Panc1 (cell line): ENCODE results near the gene SLC36A3. TPM values are rescaled to one million over a fixed set of nuclear protein-coding genes. Genes with fewer than 3 reads are reported as not detected.

Source experiments
- ATAC-seq: fragments of 200-7000 bp; cut with Tn5 transposase; 2 replicates; pipeline ENCODE4 v1.9.1; 2020; ENCODE audit warnings: mild to moderate bottlenecking, moderate library complexity
- BruUV-seq: library from RNA; stranded (reverse); fragments of 400-500 nt; replicated peaks from 2 replicates; lab custom pipeline; 2021; lab: Mats Ljungman, UMichigan
- CTCF ChIA-PET: fragments of 300-600 bp; sonication (Branson Sonifier 250); formaldehyde crosslinking; loops from one replicate; lab custom pipeline; 2022; ENCODE audit warnings: antibody characterized with exemption; lab: Charles Lee
- POLR2A ChIA-PET: fragments of 300-600 bp; sonication (Branson Sonifier 250); formaldehyde crosslinking; loops from one replicate; lab custom pipeline; 2022; ENCODE audit warnings: antibody characterized with exemption; lab: Charles Lee
- DNase-seq: peaks from one replicate; pipeline ENCODE4 v3.0.0-alpha.2; 2010; ENCODE audit warnings: low read depth, low spot score
- H3K27ac ChIP-seq: 2 replicates; pipeline ENCODE4 v1.5.1; 2011; ENCODE audit warnings: mild to moderate bottlenecking, low read length, inconsistent platforms
- H3K27me3 ChIP-seq: fragments of 200-500 bp; sonication (Bioruptor generic); 2 replicates; pipeline ENCODE4 v1.6.0; 2014; ENCODE audit warnings: low read length, inconsistent platforms; ENCODE audit not compliant: control insufficient read depth, insufficient read depth
- H3K36me3 ChIP-seq: fragments of 200-500 bp; sonication (Bioruptor generic); 2 replicates; pipeline ENCODE4 v1.5.1; 2014; ENCODE audit warnings: inconsistent platforms, mild to moderate bottlenecking, low read length, moderate library complexity; ENCODE audit not compliant: control insufficient read depth, insufficient read depth
- H3K4me1 ChIP-seq: 2 replicates; pipeline ENCODE4 v1.5.1; 2011; ENCODE audit warnings: inconsistent platforms, mild to moderate bottlenecking, low read length, moderate library complexity; ENCODE audit not compliant: control insufficient read depth, insufficient read depth
- H3K4me3 ChIP-seq, 2 experiments: 2 replicates each; pipeline ENCODE4 v1.5.1; 2011 to 2012; ENCODE audit warnings: low read depth in 2 of 2, low read length in 2 of 2, mild to moderate bottlenecking in 2 of 2, inconsistent platforms in 1 of 2, moderate library complexity in 1 of 2
- H3K9me3 ChIP-seq: fragments of 200-500 bp; sonication (Bioruptor generic); 2 replicates; pipeline ENCODE4 v1.5.1; 2014; ENCODE audit warnings: low read depth, mild to moderate bottlenecking, inconsistent platforms, low read length, moderate library complexity; ENCODE audit not compliant: control insufficient read depth, insufficient read depth
- POLR2AphosphoS5 ChIP-seq: IDR thresholded peaks from 2 replicates; pipeline ENCODE4 v1.6.1; 2012; ENCODE audit warnings: mild to moderate bottlenecking, low read depth, low read length, moderate library complexity
- SIN3A ChIP-seq: IDR thresholded peaks from 2 replicates; pipeline ENCODE4 v1.6.1; 2012; ENCODE audit warnings: low read depth, mild to moderate bottlenecking, low read length, moderate library complexity, borderline replicate concordance; ENCODE audit not compliant: insufficient read depth
- TCF7L2 ChIP-seq: IDR thresholded peaks from 2 replicates; pipeline ENCODE4 v1.6.1; 2011; ENCODE audit warnings: mild to moderate bottlenecking, low read depth, low read length, inconsistent platforms
- in situ Hi-C: cut with HindIII; loops from 2 replicates; pipeline ENCODE4 v1.10.0; 2016; ENCODE audit warnings: low sequenced_read_pairs, low pct_unique_long_range_greater_than_20kb
- intact Hi-C: fragments of 100-400 bp; cut with micrococcal nuclease; formaldehyde crosslinking; loops from one replicate; pipeline ENCODE4 v1.10.0; 2022; ENCODE audit not compliant: unreplicated experiment
- total RNA-seq: library from RNA; stranded (reverse); gene quantifications from one replicate; pipeline ENCODE4 v1.2.1, GENCODE V29; 2021; ENCODE audit not compliant: unreplicated experiment
- TF ChIP-seq, protein P1 (sequence below): fragments of 450-650 bp; IDR thresholded peaks from 2 replicates; pipeline ENCODE4 v1.5.1; 2017; ENCODE audit warnings: mild to moderate bottlenecking
- TF ChIP-seq, protein P2 (sequence below), 2 experiments: IDR thresholded peaks; 2 replicates each; pipeline ENCODE4 v1.6.1; 2011 to 2012; ENCODE audit warnings: low read depth in 2 of 2, control low read depth in 1 of 2, low read length in 1 of 2, mild to moderate bottlenecking in 1 of 2, moderate library complexity in 1 of 2; ENCODE audit not compliant: insufficient read depth in 1 of 2

Gene SLC36A3
- total RNA-seq, 1 experiment from 2014 or later = not detected

- DNase-seq (no peak), ATAC-seq (no peak)
- CTCF ChIA-PET = interaction anchor here (0.7 kb wide), 1 partner anchor 14 kb away, joined by 3 read pairs; no protein-coding TSS in a partner anchor
- in situ Hi-C loops (no loop called here), intact Hi-C loops (no loop called here)
- no peaks in the 10 kb centered on the region for H3K27me3 ChIP-seq
- H3K4me3 ChIP-seq = peak overlapping the region; percentile 92 to 96
- no TSS peak for BruUV-seq
- POLR2A ChIA-PET = no interaction called here
- no peaks in the 10 kb centered on the region; the same call in 1 of the 2 replicates for H3K36me3 ChIP-seq
- peaks cover 10% of the 10 kb centered on the region; the same call in 1 of the 2 replicates for H3K4me1 ChIP-seq
- TF ChIP-seq POLR2AphosphoS5 (no peak), TCF7L2 (no peak), SIN3A (no peak)
- TF ChIP-seq, protein P1, sequence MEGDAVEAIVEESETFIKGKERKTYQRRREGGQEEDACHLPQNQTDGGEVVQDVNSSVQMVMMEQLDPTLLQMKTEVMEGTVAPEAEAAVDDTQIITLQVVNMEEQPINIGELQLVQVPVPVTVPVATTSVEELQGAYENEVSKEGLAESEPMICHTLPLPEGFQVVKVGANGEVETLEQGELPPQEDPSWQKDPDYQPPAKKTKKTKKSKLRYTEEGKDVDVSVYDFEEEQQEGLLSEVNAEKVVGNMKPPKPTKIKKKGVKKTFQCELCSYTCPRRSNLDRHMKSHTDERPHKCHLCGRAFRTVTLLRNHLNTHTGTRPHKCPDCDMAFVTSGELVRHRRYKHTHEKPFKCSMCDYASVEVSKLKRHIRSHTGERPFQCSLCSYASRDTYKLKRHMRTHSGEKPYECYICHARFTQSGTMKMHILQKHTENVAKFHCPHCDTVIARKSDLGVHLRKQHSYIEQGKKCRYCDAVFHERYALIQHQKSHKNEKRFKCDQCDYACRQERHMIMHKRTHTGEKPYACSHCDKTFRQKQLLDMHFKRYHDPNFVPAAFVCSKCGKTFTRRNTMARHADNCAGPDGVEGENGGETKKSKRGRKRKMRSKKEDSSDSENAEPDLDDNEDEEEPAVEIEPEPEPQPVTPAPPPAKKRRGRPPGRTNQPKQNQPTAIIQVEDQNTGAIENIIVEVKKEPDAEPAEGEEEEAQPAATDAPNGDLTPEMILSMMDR = no peak
- TF ChIP-seq, protein P2, sequence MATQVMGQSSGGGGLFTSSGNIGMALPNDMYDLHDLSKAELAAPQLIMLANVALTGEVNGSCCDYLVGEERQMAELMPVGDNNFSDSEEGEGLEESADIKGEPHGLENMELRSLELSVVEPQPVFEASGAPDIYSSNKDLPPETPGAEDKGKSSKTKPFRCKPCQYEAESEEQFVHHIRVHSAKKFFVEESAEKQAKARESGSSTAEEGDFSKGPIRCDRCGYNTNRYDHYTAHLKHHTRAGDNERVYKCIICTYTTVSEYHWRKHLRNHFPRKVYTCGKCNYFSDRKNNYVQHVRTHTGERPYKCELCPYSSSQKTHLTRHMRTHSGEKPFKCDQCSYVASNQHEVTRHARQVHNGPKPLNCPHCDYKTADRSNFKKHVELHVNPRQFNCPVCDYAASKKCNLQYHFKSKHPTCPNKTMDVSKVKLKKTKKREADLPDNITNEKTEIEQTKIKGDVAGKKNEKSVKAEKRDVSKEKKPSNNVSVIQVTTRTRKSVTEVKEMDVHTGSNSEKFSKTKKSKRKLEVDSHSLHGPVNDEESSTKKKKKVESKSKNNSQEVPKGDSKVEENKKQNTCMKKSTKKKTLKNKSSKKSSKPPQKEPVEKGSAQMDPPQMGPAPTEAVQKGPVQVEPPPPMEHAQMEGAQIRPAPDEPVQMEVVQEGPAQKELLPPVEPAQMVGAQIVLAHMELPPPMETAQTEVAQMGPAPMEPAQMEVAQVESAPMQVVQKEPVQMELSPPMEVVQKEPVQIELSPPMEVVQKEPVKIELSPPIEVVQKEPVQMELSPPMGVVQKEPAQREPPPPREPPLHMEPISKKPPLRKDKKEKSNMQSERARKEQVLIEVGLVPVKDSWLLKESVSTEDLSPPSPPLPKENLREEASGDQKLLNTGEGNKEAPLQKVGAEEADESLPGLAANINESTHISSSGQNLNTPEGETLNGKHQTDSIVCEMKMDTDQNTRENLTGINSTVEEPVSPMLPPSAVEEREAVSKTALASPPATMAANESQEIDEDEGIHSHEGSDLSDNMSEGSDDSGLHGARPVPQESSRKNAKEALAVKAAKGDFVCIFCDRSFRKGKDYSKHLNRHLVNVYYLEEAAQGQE (IDR thresholded peaks at IDR 0.05; ENCODE audit: insufficient read depth in 1 of 2, low read depth in 2 of 2, low read length in 1 of 2) = no peak
- H3K9me3 ChIP-seq = no peaks in the 10 kb centered on the region
- peak overlapping the region; percentile 88 for H3K27ac ChIP-seq
These were observed 50.0 kb downstream of the SLC36A3 start for GRCh38 chr5:151253605-151253950.

GRCh38 chr5:151252762-151253604 is 50.6 kb downstream of the SLC36A3 start, which contains the start of gene GM2A:
GM2A (plus strand) TSS chr5:151253185; CDS start chr5:151253217, 32 bp downstream.
- H3K4me3 ChIP-seq = peak within 1 kb of the TSS; percentile 92 to 96
- H3K9me3 ChIP-seq = no peaks in the 10 kb centered on the region
- intact Hi-C loops (no loop called here), in situ Hi-C loops (no loop called here)
- TF ChIP-seq TCF7L2 (peak; percentile 74; the same call in 1 of the 2 replicates), POLR2AphosphoS5 (no peak), SIN3A (0 out of 2 replicates have a peak, but pooled peaks have one; percentile 43)
- TF ChIP-seq, protein P2 (IDR thresholded peaks at IDR 0.05; ENCODE audit: insufficient read depth in 1 of 2, low read depth in 2 of 2, low read length in 1 of 2) = no peak
- ChIA-PET POLR2A (interaction anchor here (0.6 to 0.7 kb wide), 6 partner anchors 86 to 397 kb away, joined by 4 to 10 read pairs (median 8); partner anchors contain the start of gene ANXA6), CTCF (interaction anchor here (0.5 to 1.4 kb wide), 10 partner anchors 14 to 1293 kb away, joined by 3 to 11 read pairs (median 4); partner anchors contain the start of gene SLC26A2)
- no peaks in the 10 kb centered on the region; the same call in 1 of the 2 replicates for H3K36me3 ChIP-seq
- ATAC-seq (peak; percentile 97), DNase-seq (peak; percentile 95)
- H3K4me1 ChIP-seq = peaks cover 10% of the 10 kb centered on the region; the same call in 1 of the 2 replicates
- no peaks in the 10 kb centered on the region for H3K27me3 ChIP-seq
- peak within 1 kb of the TSS; percentile 88 for H3K27ac ChIP-seq
- TSS peak; percentile 86 for BruUV-seq
